Stimulated activated CD8-positive, alpha-beta memory T cell treated with anti-CD3 and anti-CD28 coated beads, Interleukin-4, amount 100 ng/mL, for 4 hours (primary cell): Measurements from ENCODE around the gene FNDC7.
"Not testable (repeated sequence)": the region's sequence is repeated elsewhere in the genome, so short reads cannot be mapped to it uniquely, and the experiment has no call there.

Source experiments
- DNase-seq, 2 donors: peaks; one replicate each; pipeline ENCODE4 v3.0.0-alpha.2; 2020; ENCODE audit warnings: low read depth in 2 of 2, low spot score in 1 of 2

The FNDC7 gene

DNA sequence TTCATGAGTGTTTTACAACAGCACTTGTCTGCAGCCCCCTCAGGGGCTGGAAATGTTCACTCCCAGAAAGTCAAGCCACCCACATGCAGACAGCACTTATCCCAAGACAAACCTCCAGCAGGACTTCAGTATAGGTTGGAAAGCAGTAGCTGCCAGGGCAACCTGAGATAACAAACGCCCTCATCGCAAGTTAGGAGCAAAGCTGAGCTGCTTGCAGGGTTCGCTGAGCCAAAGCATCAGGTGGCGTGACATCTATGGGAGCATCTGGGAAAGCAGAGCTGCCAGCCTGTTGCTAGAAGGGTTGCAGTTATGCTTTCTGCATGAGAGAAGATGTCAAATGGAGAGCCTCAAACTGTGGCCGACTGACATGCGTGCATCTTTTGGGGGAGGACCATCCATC, 29.5 kb downstream of the FNDC7 start:
- DNase-seq, result no peak

- no peak for DNase-seq
These were observed 33.3 kb downstream of the FNDC7 start for GRCh38 chr1:108745980-108746381.

- peak; percentile 99 to 100 for DNase-seq
These were observed 33.9 kb downstream of the FNDC7 start, which contains the start of gene STXBP3 for GRCh38 chr1:108746382-108747170. TSS of gene STXBP3 (plus strand) at chr1:108746674. CDS start at chr1:108746738, 64 bp downstream.

- DNase-seq, result no peak
These were observed 34.6 kb downstream of the FNDC7 start for GRCh38 chr1:108747171-108747850.

DNA sequence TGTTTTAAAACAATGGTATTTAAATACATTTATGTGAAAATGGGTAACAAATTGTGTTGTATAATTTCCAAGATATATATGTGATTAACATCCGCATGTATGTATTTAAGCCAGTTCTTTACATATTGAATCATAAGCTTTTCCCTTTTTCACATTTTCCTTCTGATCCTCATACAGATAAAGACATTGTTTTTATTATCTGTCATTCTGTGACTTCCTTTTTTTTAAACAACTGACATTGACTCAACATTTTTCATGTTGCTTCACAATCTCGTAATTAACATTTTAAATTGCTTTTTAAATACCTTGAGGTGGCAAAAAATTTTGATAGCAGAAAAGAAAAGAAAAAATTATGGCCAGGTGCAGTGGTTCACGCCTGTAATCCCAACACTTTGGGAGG, 35.2 kb downstream of the FNDC7 start:
- DNase-seq, result no peak

- no peak for DNase-seq
These were observed 36.4 kb downstream of the FNDC7 start for GRCh38 chr1:108749081-108749480.

DNA sequence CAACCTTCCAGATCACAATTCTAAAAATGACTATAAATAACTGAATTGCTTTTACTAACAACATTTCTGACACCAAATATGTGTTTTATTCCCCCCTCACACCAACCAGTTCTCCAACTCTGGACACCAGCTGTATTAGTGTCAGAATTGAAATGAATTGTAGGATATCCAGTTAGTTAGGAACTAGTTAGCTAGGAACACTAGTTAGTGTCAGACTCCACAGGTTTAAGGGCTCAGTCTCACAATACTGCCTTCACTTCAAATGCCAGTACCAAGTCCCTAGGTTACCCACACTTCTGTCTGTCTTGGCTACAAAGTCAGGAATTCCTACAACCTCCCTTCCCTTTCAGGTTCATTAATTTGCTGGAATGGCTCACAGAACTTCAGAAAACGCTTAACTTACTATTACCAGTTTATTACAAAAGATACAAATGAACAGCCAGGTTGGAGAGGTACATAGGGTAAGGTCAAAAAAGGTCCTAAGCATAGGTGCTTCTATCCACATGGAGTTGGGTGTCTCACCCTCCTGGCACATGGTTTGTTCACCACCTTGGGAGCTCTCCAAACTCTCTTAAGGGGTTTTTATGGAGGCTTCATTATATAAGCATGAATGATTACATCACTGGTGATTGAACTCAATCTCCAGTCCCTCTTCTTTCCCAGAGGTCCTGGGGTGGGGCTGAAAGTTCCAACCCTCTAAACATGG, 37.9 kb downstream of the FNDC7 start:
- no peak for DNase-seq

- DNase-seq, result no peak
These were observed 40.7 kb downstream of the FNDC7 start for GRCh38 chr1:108753363-108753762.

- no peak for DNase-seq
These were observed 46.1 kb downstream of the FNDC7 start for GRCh38 chr1:108758796-108759195.

DNA sequence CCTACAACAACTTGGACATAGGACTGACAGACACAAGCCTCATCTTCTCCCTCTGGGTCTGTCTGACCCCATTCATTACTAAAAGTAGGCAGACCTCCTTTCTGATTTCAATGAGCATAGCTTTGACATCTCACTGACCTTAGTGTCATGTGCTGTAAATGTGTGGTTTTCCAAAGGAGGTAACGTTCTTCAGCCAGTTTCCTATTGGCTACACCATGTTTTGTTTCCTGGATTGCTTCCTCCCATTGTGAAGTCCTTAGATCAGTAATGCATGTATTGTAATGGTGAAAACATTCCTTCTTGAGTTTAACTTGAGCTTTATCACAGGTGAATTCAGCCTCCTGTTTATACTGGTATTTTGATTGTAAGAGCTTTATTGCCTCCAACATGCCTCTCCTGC, 54.4 kb downstream of the FNDC7 start:
- no peak for DNase-seq

DNA sequence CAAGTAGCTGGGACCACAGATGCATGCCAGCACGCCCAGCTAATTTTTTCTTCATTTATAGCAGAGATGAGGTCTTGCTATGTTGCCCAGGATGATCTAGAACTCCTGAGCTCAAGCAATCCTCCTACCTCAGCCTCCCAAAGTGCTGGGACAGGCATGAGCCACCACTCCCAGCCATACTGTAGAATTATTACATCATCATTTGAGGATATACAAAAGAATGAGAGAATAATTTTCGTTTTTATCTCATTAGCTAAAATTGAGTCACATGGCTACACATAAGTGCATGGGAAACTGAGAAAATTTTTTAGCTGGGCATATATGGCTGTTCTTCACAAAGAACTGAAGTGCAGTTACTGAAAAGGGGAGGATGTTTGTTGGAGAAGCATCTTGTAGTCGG, 55.0 kb downstream of the FNDC7 start:
- no peak for DNase-seq

GRCh38 chr1:108777839-108778238, 65.1 kb downstream of the FNDC7 start:
- no peak for DNase-seq

GRCh38 chr1:108779455-108779854, 66.7 kb downstream of the FNDC7 start:
- DNase-seq, result no peak

GRCh38 chr1:108780937-108781574, 68.3 kb downstream of the FNDC7 start:
- DNase-seq, result no peak

GRCh38 chr1:108781575-108781944, 68.9 kb downstream of the FNDC7 start:
- not testable (repeated sequence) for DNase-seq

GRCh38 chr1:108785264-108785663, 72.6 kb downstream of the FNDC7 start:
- DNase-seq, result no peak

- no peak for DNase-seq
These were observed 73.2 kb downstream of the FNDC7 start for GRCh38 chr1:108785880-108786279.

DNA sequence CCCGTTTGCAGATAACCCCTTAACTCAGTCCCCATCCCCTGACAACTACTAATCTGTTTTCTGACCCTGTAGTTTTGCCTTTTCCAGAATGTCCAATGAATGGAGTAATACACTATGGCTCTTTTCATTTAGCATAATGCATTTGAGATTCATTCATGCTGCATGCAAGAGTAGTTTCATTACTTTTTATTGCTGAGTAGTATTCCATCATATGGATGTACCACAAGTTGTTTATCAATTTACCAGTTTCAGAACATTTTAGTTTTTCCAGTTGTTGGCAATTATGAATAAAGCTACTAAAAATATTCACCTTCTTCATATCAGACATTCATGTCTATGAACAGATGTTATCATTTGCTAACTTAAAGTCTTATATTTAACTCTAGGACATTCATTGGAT, 79.1 kb downstream of the FNDC7 start:
- DNase-seq, result no peak
